ENCODE measurements around the gene SPTLC3.

SPTLC3 gene

DNA sequence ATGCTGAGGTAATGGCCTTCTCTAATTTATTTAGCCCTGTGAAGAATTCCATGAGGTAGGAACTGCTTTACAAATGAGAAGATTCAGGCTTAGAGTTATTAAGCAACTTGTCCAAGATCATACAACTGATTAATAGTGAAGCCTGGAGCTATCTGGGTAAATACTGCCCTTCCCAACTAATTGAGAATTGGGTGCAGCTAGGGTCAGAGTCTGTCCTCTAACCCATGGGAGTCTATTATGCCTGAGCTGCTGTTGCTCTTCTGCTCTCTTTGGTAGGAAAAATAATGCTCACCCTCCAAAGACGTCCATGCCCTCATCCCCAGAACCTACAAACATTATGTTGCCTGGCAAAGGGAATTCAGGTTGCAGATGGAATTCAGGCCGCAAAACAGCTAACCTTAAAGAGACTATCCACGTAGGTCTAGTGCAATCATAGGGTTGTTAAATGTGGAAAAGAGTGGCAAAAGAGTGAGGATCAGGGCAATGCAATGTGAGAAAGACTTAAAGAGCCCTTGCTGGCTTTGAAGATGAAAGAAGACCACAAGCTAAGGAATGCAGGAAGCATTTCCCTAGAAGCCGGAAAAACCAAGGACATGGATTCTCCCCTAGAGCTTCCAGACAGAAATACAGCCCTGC is 90.1 kb downstream of the SPTLC3 start:
- DNase-seq (ENCODE audit: low read depth), result no peak

- no peak for DNase-seq (ENCODE audit: low read depth)
Measured at GRCh38 chr20:13099676-13100075, 90.9 kb downstream of the SPTLC3 start.

DNA sequence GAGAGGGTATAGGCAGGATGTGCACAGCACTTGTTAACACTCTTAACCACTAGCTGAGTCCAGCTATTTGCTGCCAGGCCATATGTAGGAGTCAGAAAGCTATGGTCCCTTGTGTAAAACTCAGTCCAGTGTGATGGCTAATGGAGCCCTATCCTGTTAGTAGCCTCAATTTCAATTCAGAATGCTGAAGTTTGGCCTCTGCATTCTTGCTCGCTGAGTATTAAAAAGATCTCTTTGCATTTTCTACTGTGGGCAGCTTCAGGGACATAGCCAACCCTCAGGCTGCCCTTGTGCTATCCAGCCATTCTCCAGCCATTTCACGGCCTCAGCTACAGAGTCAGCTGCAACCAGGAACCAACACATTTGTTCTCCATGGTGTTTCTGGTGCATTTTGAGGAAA is 92.5 kb downstream of the SPTLC3 start:
- no peak for DNase-seq (ENCODE audit: low read depth)

GRCh38 chr20:13101706-13102105 is 92.9 kb downstream of the SPTLC3 start:
- DNase-seq (ENCODE audit: low read depth), result no peak

DNA sequence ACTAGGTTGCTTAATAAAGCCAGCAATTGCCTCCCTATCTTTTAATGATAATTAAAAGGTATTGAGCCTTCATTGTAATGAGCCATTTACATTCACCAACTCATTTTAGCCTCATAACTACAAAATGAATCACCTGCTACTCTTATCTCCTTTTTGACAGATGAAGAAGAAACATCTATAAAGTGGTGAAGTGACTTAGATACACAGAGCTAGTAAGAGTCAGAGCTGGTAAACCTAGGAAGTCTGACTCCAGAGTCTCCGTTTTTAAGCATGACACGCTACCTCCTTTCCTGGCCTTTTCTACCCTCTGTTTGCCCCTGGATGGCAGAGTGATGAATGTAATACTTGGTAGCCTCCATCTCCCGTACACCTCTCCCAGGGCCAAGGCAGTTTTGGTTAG is 93.5 kb downstream of the SPTLC3 start:
- no peak for DNase-seq (ENCODE audit: low read depth)

- no peak for DNase-seq (ENCODE audit: low read depth)
Measured at GRCh38 chr20:13102694-13103093, 93.9 kb downstream of the SPTLC3 start.

GRCh38 chr20:13105039-13105438 is 96.3 kb downstream of the SPTLC3 start:
- DNase-seq (ENCODE audit: low read depth), result no peak

DNA sequence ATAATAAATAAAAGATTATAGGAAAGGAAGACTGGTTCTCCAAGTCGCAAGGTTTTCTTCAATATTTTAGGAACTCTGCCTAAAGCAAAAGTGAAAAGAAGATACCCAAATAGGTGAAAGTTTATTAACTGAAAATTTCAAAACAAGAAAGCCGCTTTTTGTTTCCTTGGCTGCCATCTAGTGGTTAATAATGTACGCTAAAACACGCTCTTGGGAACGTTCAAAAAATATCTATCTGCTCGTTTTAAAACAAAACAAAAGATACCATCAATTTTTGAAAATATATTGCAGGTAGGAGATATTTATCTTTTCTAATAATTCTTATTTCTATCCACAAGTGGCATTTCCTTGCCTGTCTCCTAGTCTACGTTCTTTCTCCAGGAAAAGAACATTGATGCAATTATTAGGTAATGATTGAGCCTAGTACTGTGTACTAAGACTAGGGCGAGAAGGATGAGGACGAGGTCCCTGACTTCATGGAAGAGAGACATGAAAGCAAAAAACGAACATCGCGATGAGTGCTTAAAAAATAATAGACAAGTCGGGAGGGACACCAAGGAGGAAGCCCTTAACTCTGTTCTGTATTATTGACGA is 97.2 kb downstream of the SPTLC3 start:
- DNase-seq (ENCODE audit: low read depth), result peak; percentile 4

DNA sequence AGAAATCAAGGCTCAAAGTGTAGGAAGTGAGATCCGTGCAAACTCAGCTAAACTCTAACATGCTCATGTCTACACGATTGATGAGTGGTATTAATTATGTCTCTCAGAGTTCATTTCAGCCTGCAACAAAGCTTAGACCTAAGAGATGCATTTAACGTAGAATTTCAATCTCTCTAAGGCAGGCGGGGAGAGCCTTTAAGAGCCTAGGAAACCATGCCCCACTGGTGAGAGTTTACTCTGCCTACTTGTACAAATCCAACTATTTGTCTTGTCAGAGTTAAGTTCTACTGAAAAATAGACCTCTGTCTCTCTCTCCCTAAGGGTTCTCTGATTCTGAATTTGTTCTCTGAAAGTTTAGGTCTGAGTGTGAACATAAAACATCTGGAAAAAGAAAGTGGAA is 100.9 kb downstream of the SPTLC3 start:
- DNase-seq (ENCODE audit: low read depth), result no peak

DNA sequence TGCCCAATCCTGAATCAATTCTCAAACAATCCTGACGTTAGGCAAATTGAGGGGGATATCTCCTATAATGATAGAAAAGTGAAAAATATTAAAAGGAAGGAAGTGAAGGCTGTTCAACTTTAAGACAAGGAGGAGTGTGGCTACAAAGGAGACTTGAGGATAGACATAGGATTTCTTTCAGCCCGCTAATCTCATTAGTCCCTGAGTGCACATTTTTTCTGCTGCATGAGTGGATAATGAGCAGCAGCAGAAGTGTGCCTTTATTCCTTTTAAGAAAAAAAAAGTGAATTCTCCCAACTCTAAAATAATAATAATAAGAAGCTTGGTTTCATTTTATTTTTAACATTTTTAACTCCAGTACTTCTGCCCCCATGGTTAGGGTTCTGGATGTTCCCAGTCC is 102.0 kb downstream of the SPTLC3 start:
- no peak for DNase-seq (ENCODE audit: low read depth)

GRCh38 chr20:13111249-13111911 is 102.6 kb downstream of the SPTLC3 start:
- DNase-seq (ENCODE audit: low read depth), result no peak

DNA sequence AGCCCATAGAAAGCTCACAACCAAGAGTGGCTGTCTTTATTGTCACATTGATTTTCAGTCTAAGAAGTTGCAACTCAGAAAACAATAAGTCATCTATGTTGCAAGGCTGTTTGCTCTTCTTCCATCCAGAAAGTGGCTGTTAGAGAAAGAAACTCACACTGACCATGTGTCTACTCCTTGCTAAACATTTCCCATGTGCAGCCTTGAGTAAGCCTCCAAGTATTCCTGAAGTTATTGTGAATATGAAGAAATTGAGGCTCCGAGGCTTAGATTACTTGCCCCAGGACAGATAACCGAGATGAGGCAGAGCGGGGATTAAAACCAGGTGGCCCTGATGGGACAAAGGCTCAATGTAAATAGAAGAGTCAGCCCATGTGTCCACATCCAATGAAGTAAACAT is 105.0 kb downstream of the SPTLC3 start:
- no peak for DNase-seq (ENCODE audit: low read depth)

GRCh38 chr20:13117200-13117599 is 108.4 kb downstream of the SPTLC3 start:
- DNase-seq (ENCODE audit: low read depth), result no peak

- DNase-seq (ENCODE audit: low read depth), result no peak
Measured at GRCh38 chr20:13118676-13119075, 109.9 kb downstream of the SPTLC3 start.

GRCh38 chr20:13119583-13119982 is 110.8 kb downstream of the SPTLC3 start:
- peak; percentile 37 for DNase-seq (ENCODE audit: low read depth)

- DNase-seq (ENCODE audit: low read depth), result no peak
Measured at GRCh38 chr20:13120471-13120870, 111.7 kb downstream of the SPTLC3 start.

- no peak for DNase-seq (ENCODE audit: low read depth)
Measured at GRCh38 chr20:13121840-13122515, 113.2 kb downstream of the SPTLC3 start.

DNA sequence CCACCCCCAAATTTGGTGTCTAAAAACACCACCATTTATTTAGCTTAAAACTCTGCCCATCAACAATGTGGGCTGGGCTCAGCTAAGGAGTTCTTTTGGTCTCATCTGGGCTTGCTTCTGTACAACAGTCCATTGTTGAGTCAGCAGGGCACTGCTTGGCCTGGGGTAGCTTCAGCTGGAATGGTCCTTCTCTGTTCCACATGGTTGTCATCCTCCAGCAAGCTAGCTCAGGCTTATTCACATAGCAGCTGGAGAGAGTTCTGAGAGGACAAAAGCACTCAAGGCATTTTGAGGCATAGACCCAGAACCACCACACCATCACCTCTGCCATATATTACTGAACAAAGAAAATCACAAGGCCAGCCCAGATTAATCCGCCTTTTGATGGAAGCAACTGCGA is 116.7 kb downstream of the SPTLC3 start:
- no peak for DNase-seq (ENCODE audit: low read depth)

GRCh38 chr20:13128173-13128572 is 119.4 kb downstream of the SPTLC3 start:
- DNase-seq (ENCODE audit: low read depth), result no peak

- DNase-seq (ENCODE audit: low read depth), result no peak
Measured at GRCh38 chr20:13130061-13130706, 121.4 kb downstream of the SPTLC3 start.

DNA sequence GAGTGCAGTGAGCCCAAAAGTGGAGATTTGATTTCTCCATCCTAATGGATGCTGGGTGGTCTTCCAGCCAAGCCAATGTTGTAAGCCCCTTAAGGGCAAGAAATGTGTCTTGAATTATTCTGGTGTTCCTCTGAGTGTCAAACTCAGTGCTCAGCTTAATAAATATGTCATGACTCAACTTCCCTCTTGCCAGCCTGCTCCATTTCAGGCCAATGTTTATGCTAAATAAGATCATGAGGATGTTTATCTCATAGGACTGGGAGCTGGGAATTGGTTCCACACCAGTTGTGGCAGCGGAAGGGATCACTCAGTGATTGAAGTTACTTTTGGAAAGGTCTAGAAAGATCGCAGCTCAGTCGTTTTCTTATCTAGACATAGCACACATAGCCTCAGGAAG is 121.9 kb downstream of the SPTLC3 start:
- no peak for DNase-seq (ENCODE audit: low read depth)

DNA sequence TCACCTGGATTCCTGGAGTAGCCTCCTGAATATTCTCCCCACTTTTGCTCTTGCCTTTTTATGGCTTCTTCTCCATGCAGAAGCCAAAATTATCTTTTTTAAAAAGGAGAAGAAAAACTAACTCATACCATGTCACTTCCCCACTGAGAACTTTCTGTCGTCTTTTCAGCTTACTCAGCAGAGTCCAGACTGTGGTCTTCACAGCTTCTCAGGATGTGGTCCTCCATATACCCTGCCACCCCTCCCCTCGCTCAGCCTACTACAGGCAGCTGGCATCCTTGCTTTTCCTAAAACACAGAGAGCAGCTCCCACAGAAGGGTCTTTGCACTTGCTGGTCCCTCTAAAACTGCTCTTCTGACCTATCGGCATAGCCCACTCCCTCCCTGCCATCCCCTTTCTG is 122.9 kb downstream of the SPTLC3 start:
- no peak for DNase-seq (ENCODE audit: low read depth)
